ENCODE results near the gene MICAL3.

- TF ChIP-seq POLR2A (IDR thresholded peaks at IDR 0.05) (no peak), CTCF (IDR thresholded peaks at IDR 0.05) (no peak)
Measured at GRCh38 chr22:17945888-17946648, 78.3 kb downstream of the MICAL3 start.
